VCaP (cell line): Measurements from ENCODE around the gene MAP7.
"Not testable (repeated sequence)": the region's sequence is repeated elsewhere in the genome, so short reads cannot be mapped to it uniquely, and the experiment has no call there.

ENCODE experiments used
- H3K27ac ChIP-seq: fragments of 450-650 bp; 2 replicates; pipeline ENCODE4 v1.5.1; 2017
- TF ChIP-seq, protein P1 (sequence below): fragments of 450-650 bp; conservative IDR thresholded peaks from 2 replicates; pipeline ENCODE4 v1.5.1; 2017; ENCODE audit warnings: mild to moderate bottlenecking, moderate library complexity

MAP7 gene

DNA sequence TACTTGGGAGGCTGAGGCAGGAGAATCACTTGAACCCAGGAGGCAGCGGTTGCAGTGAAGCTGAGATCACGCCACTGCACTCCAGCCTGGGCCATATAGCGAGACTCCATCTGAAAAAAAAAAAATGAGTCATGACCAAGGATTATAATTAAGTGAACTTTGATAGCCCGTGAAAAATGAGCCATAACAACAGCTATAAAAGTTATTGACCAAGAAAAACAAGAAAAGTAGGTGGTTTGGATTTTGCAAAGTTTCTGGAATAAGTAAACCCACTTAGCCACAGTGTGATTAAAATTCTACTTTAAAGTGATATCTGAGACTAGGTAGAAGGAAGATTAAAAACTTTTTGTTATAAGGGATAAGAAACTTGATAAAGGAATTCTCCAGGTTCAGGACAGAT lies 234.6 kb downstream of the MAP7 start:
- no peak overlapping the region for H3K27ac ChIP-seq

DNA sequence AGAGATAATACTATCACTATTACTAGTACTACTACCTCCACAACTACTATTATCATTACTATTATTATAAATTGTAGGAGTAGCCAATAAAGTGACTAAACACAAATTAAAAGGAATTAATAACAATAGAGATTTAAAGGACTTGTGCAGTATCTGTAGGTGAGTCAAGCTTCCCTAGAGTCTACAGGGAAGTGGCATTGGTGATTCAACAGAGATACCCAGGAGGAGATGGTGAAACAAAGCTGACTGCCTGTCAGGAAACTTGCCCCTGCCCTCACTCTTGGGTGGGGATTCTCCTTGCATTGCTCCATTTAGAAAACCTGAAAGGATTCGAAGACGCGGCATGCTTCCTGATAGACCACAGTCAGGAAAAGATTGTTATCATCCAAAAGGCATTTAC lies 237.2 kb downstream of the MAP7 start:
- H3K27ac ChIP-seq: no peak overlapping the region
- TF ChIP-seq, protein P1, sequence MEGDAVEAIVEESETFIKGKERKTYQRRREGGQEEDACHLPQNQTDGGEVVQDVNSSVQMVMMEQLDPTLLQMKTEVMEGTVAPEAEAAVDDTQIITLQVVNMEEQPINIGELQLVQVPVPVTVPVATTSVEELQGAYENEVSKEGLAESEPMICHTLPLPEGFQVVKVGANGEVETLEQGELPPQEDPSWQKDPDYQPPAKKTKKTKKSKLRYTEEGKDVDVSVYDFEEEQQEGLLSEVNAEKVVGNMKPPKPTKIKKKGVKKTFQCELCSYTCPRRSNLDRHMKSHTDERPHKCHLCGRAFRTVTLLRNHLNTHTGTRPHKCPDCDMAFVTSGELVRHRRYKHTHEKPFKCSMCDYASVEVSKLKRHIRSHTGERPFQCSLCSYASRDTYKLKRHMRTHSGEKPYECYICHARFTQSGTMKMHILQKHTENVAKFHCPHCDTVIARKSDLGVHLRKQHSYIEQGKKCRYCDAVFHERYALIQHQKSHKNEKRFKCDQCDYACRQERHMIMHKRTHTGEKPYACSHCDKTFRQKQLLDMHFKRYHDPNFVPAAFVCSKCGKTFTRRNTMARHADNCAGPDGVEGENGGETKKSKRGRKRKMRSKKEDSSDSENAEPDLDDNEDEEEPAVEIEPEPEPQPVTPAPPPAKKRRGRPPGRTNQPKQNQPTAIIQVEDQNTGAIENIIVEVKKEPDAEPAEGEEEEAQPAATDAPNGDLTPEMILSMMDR: no peak

More for the DNA sequence above, 234.6 kb downstream of the MAP7 start:
- TF ChIP-seq, protein P1: no peak

DNA sequence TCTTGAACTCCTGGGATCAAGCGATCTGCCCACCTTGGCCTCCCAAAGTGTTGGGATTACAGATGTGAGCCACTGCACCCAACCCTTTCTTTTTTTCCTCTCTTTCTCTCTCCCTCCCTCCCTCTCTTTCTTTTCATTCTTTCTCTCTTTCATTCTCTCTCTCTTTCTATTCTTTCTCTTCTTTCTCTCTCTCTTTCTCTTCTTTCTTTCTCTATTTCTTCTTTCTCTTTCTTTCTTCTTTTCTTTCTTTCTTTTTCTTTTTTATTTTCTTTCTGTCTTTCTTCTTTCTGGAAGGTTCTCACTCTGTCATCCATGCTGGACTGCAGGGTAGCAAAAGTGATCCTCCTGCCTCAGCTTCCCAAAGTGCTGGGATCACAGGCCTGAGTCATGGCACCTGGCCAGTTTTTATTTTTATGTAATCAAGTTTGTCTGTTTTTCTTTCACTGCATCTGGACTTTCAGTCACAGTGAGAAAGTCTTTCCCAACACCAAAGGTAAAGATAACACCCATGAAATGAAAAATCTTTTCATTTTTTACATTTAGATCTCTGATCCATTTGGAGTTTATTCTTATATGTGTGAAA lies 240.4 kb downstream of the MAP7 start:
- TF ChIP-seq, protein P1: no peak
- H3K27ac ChIP-seq: no peak overlapping the region

DNA sequence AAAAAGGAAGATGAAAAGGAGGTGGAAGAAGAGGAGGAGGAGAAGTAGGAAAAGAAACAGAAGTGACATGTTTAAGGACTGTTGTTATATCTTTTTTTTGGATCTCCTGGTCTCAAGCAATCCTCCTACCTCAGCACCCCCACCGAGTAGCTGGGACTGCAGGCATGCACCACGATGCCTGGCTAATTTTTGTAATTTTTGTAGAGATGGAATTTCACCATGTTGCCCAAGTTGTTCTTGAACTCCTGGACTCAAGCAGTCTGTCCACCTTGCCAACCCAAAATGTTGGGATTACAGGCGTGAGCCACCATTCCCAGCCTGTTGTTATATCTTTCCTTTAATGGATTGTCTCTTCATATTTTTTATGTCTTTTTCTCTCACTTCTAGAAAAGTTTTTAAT lies 241.1 kb downstream of the MAP7 start:
- TF ChIP-seq, protein P1: no peak
- H3K27ac ChIP-seq: no peak overlapping the region

DNA sequence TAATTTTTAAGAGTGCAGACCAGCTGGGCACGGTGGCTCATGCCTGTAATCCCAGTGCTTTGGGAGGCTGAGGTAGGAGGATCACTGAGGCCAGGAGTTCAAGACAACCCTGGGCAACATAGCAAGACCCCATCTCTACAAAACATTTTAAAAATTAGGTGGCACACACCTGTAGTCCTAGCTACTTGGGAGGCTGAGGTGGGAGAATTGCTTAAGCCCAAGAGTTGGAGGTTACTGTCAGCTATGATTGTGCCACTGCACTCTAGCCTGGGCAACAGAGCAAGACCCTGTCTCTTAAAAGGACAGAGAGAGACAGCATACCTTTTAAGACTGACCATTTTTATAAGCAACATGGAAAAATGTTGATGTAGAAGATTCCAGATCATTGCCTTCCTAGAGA lies 241.8 kb downstream of the MAP7 start:
- H3K27ac ChIP-seq: not testable (repeated sequence)

DNA sequence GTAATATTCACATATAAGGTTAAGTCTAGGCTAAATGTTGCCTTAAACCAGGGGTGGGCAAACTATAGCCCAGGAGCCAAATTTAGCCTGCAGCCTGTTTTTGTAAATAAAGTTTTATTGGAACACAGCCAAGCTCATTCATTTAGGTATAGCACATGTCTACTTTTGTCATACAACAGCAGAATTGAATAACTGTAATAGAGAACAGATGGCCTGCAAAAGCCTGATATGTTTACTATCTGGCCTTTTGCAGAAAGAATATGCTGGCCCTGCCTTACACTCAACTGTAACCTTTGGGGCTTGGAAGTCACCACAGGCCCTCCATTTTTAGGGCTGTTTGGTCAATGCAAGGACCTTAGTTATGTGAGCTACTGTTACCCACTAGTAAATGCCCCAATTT lies 242.9 kb downstream of the MAP7 start:
- H3K27ac ChIP-seq: no peak overlapping the region
- TF ChIP-seq, protein P1: no peak

DNA sequence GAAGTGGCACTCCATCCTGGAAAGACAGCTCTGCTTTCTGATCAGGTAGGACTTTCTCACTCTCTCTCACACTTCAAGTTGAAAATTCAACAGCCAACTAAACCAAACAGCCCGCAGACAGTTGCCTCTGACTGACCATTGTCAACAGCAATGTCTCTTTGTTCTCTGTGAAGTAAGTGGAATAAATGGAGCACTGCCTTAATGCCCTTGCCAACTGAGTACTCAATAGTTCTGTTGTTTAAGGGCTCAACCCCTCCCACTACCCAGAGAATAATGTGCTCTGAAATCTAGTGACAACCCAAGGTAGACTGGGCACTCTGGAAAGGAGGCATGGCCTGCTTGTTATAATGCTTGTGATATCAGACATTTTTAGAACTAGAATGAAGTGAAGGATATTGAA lies 243.8 kb downstream of the MAP7 start:
- H3K27ac ChIP-seq: no peak overlapping the region
- TF ChIP-seq, protein P1: no peak

DNA sequence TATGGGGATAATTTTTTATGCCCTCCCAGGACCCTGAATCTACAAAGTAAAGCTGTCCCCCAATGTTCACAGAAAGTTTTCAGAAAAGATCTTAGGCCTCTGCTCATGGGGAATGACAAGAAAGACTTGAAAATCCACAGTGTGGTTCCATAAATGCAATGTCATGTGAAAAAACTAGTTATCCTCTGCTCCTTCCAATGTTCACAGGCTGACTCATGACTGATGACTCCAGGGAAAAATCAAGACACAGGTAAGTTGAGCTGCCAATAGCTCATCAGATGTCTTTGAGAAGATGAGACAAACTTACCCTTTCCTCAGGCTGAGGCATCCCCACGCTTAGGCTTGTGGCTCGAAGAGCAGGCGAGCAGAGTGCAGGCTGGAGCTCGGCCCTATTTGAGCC lies 245.8 kb downstream of the MAP7 start:
- no peak overlapping the region for H3K27ac ChIP-seq
- TF ChIP-seq, protein P1: no peak
